Activated effector memory CD4-positive, alpha-beta T cell treated with anti-CD3 and anti-CD28 coated beads, Interleukin-2, amount 50 U/mL, for 16 hours (primary cell): ENCODE data around the gene CCL5.

Experiments used
- DNase-seq: peaks from one replicate; pipeline ENCODE4 v3.0.0-alpha.2; 2020

The CCL5 gene

DNA sequence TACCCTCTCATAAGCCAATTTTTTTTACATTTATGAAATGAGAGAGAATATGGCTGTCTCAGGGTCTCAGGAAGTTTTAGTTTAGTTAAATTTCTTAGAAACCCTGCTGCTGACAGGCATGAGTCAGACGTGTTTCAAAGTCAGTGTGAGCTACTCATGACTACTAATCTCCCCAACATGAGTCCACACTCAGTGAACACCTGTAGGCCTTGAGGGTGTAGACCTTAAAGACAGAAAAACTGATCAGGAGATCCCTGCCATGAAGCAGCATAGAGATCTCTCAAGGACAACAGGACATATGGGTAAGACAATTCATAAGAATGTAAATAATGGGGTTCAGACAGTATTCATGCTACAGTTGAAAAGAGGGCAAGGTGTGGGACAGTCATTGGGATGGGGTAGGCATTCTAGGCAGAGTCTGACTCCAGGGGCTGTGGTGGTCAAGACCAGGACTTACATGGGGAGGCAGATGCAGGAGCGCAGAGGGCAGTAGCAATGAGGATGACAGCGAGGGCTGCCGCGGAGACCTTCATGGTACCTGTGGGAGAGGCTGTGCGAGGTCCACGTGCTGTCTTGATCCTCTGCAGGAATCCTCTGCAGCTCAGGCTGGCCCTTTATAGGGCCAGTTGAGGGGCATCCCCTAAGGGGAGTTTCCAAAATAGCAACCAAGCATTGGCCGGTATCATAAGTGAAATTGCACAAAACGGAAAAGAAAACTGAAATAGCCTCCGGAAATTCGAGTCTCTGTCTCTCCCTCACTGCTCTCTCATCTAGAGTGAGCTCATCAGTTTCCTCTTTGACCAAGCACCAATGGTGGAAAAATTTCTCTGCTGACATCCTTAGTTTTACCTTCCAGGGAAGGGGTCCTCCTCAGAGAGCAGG is at the start of gene CCL5:
Gene CCL5 (minus strand): TSS at position 588 of the 882 bp plus-strand sequence.
- DNase-seq, result peak; percentile 74

- no peak for DNase-seq
Measured at GRCh38 chr17:35927714-35928113, 47.6 kb upstream of the CCL5 start.

- no peak for DNase-seq
Measured at GRCh38 chr17:35923609-35924114, 43.5 kb upstream of the CCL5 start.

DNA sequence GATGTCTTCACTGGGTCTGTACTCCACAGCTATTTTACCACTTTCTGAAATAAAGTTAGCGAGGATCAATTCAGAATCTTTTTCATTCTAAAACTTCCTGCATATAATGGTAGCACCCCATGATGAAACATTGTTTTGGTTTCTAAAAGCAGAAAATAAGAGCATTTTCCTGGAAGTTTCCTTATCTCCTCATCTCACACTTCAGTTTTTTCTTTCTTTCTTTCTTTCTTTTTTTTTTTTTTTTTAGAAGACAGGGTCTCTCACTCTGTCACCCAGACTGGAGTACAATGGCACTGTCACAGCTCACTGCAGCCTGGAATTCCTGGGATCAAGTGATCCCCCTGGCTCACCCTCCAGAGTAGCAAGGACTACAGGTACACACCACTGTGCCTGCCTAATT is 40.1 kb upstream of the CCL5 start:
- DNase-seq, result no peak

DNA sequence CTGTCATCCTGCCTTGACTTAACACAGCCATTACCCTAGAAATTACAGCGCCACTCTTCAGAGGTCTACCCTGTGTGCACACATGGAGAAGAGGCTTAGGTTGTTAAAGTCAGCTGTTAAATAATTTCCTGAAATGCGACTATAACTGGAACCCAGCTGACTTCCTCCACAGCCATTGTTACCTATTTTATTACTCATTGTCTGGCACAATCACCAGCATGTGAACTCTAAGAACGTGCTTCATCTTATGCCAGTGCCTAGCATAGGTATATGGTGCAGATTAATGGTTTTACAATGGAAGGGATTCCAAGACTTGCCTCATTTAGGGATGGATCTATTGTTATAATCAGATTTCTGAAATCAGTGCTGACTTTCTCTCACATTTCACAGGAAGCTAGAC is 38.5 kb upstream of the CCL5 start:
- DNase-seq, result no peak

DNA sequence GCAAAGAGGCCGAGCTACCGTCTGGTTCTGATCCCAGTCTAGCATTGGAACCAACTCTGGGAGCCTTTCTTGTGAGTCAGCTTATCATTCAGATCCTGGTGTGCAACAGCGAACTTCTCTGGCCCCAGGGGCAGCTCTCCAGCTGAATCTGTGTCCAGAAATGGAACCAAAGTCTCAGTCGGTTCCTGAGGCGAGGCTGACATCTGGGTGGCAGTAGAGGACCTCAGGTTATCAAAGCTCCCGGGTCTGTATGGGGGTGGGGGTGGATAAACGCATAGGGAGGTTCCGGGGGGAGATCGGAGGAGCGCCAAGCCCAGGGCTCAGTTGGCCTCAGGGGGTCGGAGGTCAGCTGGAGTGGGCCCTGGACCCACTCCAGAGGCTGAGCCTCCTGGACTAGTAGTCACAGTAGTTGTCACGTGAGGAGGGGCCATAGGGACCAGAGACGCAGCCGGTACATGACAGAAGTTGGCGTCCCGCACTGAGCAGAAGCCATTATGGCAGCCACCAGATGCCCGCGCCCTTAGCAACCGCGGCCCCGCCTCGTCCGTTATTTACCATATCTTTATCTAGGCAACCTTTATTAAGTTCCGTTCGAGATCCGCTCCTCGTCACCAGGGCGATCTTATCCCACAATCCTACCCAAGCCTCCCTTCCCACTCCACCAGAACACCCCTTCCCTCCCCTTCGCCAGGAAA is 37.5 kb upstream of the CCL5 start:
- DNase-seq, result no peak

DNA sequence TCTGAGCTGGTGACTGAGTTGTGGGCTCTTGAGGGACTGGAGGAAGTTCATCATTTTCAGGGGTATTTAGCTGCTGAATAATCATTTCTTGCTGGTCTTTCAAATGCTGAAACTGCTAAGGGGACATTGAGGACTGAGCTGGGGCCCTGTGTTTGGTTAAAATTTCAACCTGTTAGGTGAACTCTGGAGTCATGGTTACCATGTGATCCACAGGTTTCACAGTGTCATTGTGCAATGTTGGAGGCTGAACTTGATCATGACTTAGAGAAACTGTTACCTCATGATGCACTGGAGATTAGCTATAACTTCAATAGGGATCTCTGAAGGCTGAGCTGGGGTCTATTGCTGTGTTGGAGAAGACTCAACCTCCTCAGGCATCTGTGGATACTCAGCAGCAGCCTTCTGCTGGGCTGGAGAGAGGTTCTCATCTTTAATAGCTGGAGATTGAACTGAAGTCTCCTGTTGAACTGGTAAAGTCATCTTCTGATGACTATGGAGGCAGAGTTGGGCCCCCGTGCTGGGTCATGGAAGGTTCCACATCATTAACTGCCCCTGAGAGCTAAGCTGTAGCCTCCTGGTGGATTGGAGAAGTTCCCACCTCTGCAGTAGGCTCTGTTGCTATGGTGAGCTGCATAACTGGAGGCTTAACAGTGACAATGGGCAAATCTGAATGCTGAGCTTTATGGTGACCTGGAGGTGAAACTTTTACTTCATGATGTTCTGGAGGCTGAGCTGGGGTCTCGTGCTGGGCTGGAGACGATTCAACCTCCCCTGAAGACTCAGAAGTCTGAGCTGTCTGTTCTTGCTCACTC is 35.2 kb upstream of the CCL5 start:
- no peak for DNase-seq

- no peak for DNase-seq
Measured at GRCh38 chr17:35914354-35914753, 34.2 kb upstream of the CCL5 start.

- DNase-seq, result no peak
Measured at GRCh38 chr17:35913609-35914008, 33.4 kb upstream of the CCL5 start.

GRCh38 chr17:35912942-35913341 is 32.8 kb upstream of the CCL5 start:
- no peak for DNase-seq

DNA sequence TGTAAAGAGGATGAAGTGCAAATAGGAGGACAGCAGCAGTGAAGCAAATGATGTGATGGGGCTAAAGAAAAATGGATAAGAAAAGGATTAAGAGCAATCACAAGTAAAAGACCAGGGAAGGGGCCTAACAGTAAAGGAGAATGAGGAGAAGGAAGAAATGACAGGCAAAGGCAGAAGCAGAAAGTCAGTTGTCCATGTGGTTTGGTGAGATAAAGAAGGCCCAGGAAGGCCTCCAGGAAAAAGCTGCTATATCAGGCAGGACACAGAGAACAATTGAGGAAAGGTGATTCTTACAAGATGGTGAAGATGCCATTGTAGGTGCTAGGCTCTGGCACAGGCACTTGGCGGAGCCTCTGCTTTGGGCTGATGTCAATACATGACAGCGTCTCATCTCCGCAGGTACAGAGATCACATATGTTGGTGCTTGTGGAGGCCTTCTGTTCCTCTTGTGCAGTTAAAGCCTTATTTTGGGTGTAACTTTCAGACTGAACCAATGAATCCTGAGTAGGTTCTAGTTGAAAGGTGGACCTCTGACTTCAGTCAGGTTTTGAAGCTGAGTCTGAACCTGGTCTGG is 32.3 kb upstream of the CCL5 start:
- no peak for DNase-seq

- DNase-seq, result no peak
Measured at GRCh38 chr17:35909408-35909807, 29.2 kb upstream of the CCL5 start.

- DNase-seq, result no peak
Measured at GRCh38 chr17:35907691-35908090, 27.5 kb upstream of the CCL5 start.

- DNase-seq, result no peak
Measured at GRCh38 chr17:35906926-35907637, 26.9 kb upstream of the CCL5 start.

DNA sequence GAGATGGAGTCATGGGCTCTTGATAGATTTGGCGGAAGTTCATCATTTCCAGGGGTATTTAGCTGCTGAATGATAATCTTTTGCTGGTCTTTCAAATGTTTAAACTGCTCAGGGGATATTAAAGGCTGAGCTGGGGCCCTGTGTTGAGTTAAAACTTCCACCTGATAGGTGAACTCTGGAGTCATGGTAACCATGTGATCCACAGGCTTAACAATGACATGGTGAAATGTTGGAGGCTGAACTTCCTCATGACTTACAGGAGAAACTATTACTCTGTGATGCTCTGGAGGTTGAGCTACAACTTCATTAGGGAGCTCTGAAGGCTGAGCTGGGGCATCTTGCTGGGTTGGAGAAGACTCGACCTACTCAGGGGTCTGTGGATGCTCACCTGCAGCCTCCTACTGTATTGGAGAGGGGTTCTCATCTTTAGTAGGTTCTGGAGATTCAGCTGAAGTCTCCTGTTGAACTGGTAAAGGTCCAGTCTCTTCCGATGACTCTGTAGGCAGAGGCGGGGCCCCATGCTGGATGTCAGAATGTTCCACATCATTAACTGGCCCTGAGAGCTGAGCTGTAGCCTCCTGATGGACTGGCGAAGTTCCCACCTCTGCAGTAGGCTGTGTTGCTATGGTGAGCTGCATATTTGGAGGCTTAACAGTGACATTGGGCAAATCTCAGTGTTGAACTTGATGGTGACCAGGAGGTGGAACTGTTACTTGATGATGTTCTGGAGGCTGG is 26.2 kb upstream of the CCL5 start:
- DNase-seq, result no peak

GRCh38 chr17:35903451-35903850 is 23.3 kb upstream of the CCL5 start:
- DNase-seq, result no peak

DNA sequence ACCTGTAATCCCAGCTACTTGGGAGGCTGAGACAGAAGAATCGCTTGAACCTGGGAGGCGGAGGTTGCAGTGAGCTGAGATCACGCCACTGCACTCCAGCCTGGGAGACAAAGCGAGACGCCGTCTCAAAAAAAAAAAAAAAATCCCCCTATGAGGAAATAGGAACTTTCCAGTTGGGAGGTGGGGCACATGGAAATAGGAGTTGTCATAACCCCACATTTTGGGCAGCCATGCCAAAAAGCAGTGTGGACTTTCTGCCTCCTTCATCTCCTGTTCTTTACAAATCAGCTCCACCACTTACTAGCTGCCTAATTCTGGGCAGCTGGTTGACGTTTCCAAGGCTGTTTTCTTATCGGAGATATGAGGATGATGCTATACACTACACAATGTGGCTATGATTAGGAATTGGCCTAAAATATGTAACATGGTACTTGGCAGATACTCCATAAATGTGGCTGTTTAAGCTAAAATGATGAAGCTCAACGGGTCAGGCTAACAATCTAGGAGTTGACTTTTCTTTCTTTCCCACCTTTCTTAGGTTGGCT is 21.5 kb upstream of the CCL5 start:
- DNase-seq, result no peak

- DNase-seq, result no peak
Measured at GRCh38 chr17:35900708-35901480, 20.7 kb upstream of the CCL5 start.

DNA sequence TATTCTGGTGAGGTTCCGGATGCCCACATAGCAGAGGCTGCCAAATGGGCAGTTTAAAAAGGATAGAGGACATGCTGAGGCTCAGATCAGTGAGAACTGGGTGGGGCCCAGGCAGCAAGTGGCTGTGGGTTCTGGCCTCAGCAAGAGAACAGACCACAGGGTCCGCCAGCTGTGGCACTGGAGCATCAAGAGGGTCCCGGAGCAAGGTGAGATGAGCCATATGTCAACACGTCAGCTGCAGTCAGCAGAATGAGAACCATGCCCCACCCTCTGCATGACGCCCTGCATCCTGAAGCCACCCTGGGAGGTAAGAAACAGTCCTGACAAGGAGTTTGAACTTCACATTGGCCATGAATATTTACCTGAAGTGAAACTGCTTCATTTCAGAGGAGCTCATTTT is 20.1 kb upstream of the CCL5 start:
- no peak for DNase-seq
